CD4-positive, alpha-beta T cell treated with Interleukin-4 for 1 hour (primary cell): ENCODE results near the gene ITIH6.
"Not testable (repeated sequence)": the region's sequence is repeated elsewhere in the genome, so short reads cannot be mapped to it uniquely, and the experiment has no call there.

Experiments
- DNase-seq, 2 donors: peaks; one replicate each; pipeline ENCODE4 v3.0.0-alpha.2; 2020 to 2022

The ITIH6 gene

GRCh38 chrX:54798137-54798536, at the start of gene ITIH6:
TSS of gene ITIH6 (minus strand) at chrX:54798255. CDS start at chrX:54798210, 45 bp downstream.
- DNase-seq, result no peak

GRCh38 chrX:54847700-54848099, 49.6 kb upstream of the ITIH6 start:
- not testable (repeated sequence) for DNase-seq

- no peak for DNase-seq
Measured at GRCh38 chrX:54843050-54843449, 45.0 kb upstream of the ITIH6 start.

- DNase-seq, result no peak
Measured at GRCh38 chrX:54842607-54843006, 44.6 kb upstream of the ITIH6 start.

- DNase-seq, result not testable (repeated sequence)
Measured at GRCh38 chrX:54841184-54841874, 43.3 kb upstream of the ITIH6 start.

- no peak for DNase-seq
Measured at GRCh38 chrX:54838583-54838982, 40.5 kb upstream of the ITIH6 start.

GRCh38 chrX:54826598-54826997, 28.5 kb upstream of the ITIH6 start:
- no peak for DNase-seq

GRCh38 chrX:54825716-54826438, 27.8 kb upstream of the ITIH6 start:
- DNase-seq, result peak in 1 of 2 donors; percentile 16

- DNase-seq, result no peak
Measured at GRCh38 chrX:54824722-54825121, 26.7 kb upstream of the ITIH6 start.

- no peak for DNase-seq
Measured at GRCh38 chrX:54824195-54824594, 26.1 kb upstream of the ITIH6 start.

GRCh38 chrX:54821310-54821709, 23.3 kb upstream of the ITIH6 start:
- DNase-seq, result no peak

- DNase-seq, result no peak
Measured at GRCh38 chrX:54820737-54821136, 22.7 kb upstream of the ITIH6 start.

GRCh38 chrX:54819201-54819600, 21.1 kb upstream of the ITIH6 start:
- DNase-seq, result no peak

GRCh38 chrX:54818221-54818620, 20.2 kb upstream of the ITIH6 start:
- DNase-seq, result no peak

- no peak for DNase-seq
Measured at GRCh38 chrX:54817220-54817820, 19.3 kb upstream of the ITIH6 start.

GRCh38 chrX:54812306-54812705, 14.3 kb upstream of the ITIH6 start:
- DNase-seq, result no peak

- no peak for DNase-seq
Measured at GRCh38 chrX:54811301-54811885, 13.3 kb upstream of the ITIH6 start.

GRCh38 chrX:54810532-54810931, 12.5 kb upstream of the ITIH6 start:
- DNase-seq, result no peak

- peak; percentile 95 to 96 for DNase-seq
Measured at GRCh38 chrX:54808605-54809483, 10.8 kb upstream of the ITIH6 start.

- no peak for DNase-seq
Measured at GRCh38 chrX:54808109-54808604, 10.1 kb upstream of the ITIH6 start.

GRCh38 chrX:54807524-54808108, 9.6 kb upstream of the ITIH6 start, which contains the start of gene MAGED2:
TSS of gene MAGED2 (plus strand) at chrX:54807745. CDS start at chrX:54809332, 1,587 bp downstream.
- DNase-seq, result peak; percentile 56 to 62

GRCh38 chrX:54799046-54799445, 991 bp upstream of the ITIH6 start:
- no peak for DNase-seq
